Iris pigment epithelial cell (primary cell): ENCODE measurements around the gene VAV3.

ENCODE experiments used
- DNase-seq: peaks from one replicate; pipeline ENCODE4 v3.0.0-alpha.2; 2011; ENCODE audit warnings: low read depth

The VAV3 gene

DNA sequence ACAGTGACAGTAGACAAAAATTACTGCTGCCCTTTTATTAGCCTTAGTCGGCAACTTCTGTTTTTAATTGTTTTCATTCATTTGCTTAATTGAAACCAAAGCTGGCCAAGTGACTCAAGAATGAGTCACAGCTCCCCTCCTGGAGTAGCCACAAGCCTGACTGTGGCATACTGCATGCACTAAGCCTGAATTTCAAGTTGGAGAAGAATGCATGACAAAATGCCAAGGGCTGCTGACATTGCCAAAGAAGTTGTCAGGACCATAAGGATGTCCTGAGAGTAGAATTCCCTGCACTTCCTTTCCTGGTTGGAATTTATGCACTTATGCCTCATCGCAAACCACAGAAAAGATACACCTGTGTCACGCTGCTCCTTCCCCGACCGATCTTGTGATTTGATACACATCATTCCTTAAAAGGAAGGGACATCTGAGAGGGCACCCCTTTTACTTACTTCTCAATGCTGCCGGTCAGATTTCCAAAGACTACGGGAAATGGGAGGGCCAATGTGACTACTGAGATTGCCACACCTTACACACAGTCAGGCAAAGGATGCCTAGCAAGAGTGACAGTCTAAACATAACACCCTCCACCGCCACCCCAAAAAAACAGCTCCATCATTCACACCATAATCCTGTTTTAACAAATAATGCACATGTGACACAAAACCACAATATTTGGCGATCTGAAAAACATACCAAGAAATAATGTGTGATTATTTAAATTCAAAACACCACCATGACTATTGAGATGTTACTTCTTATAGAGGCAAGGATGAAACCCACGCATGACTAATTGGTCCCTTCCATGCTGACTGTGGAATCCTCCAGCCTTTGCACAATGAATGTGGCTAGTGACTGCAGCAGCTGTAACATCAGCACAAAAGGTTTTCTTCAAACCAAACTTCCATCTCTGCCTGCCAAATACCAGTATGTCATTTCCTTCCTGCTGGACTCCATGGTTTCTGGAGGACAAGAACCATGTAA lies 28.2 kb downstream of the VAV3 start:
- peak; percentile 76 for DNase-seq

DNA sequence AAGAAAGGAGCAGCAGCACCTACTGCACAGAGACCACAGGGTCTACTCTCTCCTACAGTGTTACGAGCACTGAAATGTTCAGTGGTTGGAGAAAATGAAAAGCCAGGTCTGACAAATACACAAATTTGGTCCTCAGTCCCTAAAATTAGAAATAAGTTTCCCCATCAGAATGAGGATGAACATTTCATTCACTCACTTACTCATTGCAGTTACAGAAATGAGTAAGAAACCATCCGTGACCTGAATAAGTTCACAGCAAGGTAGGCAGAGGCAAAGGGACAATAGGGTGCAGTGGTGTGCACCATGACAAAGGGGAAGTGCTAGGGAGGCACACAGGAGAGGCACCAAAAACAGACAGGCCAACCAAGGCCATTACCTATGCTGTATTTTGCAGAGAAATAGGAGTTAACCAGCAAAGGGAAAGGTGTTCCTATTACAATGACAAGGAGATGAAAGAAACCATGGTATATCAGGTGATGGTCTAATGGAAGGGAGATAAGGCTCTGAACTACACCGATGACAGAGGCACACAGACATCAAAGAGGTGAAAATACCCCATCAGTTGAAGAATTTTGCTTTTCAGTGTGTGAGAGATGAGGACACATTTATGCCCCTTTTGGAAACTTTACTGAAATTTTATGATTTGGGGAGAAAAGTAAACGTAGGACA lies 29.4 kb downstream of the VAV3 start:
- DNase-seq, result no peak

DNA sequence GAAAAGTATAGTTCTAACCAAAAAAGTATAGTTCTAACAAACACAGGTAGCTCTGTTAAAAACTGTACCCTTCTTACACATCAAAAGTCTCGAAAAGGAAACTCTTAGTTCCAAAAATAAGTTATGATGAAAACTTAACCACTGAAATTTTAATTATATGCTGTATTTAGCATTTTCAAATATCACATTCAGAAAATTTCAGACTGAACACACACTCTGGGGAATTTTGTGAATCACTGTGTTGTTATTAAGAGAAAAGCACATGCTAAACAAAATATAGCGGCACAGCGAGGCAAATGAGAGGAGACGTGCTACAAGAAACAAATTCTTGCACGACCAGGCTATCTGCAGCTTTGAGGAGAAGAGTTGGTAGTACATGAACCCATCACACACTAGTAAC lies 30.4 kb downstream of the VAV3 start:
- DNase-seq, result no peak

DNA sequence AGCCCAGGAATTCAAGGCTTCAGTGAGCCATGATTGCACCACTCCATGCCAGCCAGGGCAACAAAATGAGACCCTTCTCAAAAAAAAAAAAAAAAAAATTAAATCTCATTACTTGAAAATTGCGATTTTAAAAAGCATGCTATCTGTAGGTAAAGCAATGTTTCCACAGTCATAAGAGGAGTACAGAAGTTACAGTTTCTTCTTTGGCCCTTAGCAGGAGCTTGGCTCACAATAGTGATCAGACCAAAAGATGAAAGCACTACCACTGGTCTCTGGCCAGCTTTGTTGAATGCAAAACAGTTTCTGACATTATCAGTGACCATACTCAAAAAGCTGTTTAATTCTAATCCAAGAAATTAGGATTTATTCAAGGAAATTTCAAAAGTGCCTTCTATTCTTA lies 31.2 kb downstream of the VAV3 start:
- DNase-seq, result no peak

DNA sequence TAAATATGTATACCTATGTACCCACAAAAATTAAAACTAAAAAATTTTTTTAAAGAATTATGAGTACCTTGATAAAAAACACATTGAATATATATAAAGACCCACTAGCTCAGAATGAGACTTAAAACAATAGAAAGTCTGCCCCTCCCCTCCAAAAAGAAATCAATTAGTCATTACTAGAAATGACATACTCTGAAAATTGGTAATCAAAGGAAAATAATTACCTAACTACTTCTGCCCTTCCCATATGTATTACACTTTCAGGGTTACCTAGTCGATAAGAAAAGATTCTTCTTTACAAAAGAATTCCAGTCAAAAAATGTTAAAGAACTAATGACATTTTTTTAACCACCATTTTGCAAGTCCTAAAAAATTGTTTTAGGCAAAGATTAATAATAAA lies 34.7 kb downstream of the VAV3 start:
- no peak for DNase-seq

DNA sequence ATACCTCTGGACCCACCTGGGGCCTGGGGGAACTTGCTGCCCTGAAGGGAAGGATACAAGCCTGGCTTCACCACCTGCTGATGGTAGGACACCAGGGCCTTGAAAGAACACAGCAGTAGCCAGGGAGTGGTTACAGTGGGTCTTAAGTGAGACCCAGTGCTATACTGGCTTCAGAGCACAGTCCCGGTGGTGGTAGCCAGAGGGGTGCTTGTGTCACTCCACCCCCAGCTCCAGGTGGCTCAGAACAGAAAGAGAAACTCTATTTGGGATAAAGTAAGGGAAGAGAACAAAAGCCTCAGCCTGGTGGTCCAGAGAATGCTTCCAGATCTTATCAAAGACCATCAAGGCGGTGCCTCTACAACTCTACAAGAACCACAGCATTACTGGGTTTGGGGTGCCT lies 37.2 kb downstream of the VAV3 start:
- DNase-seq, result no peak

DNA sequence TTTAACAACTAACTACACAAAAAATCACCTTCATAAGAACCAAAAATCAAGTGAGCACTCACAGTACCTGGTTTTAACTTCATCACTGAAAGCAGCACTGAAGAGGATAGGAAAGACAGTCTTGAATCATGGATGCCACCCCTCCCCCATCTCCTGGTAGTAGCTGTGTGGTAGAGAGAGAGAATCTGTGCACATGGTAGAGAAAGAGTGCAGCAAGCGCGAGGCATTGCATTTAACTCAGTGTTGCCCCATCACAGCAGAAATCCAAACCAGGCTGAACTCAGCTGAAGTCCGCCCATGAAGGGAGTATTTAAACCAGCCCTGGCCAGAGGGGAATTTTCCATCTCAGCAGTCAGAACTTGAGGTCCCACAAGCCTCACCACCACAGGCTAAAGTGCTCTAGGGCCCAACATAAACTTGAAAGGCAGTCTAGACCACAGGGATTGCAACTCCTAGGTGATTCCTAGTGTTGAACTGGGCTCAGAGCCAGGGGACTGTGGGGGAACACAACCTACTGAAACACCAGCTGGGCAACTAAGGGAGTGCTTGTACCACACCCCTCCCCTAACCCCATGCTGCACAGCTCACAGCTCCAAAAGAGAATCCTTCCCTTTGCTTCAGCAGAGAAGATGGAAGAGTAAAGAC lies 38.4 kb downstream of the VAV3 start:
- peak; percentile 5 for DNase-seq

DNA sequence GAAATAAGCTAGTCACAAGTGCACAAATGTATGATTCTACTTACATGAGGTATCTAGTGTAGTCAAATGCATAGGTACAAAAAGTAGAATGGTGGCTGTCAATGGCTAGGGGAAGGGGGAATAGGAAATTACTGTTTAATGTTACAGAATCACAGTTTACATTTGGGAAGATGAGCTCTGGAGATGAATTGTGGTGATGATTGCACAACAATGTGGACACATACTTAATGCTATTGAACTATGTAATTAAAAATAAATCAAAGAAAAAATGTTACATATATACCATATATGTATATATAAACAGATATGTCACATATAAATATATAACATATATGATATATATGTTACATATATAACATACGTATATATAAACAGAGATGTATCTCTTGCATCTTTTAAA lies 39.4 kb downstream of the VAV3 start:
- no peak for DNase-seq

DNA sequence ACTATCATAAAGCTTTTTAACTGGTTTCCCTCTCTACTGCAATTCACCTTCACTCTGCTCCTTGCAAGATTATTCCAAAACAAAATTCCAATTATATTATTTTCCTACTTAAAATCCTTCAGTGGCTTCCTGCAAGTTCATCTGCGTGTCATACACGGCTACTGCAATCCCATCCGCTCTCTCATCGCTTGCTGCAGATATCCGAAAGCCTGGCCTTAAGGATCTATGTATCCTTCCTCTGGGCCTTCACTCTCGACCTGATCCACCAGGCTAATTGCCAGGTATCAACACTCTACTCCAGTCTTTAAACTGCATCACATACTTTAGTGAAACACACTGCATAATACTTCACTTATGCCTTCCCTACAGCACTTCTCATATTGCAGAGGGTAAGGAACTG lies 44.0 kb downstream of the VAV3 start:
- DNase-seq, result no peak

DNA sequence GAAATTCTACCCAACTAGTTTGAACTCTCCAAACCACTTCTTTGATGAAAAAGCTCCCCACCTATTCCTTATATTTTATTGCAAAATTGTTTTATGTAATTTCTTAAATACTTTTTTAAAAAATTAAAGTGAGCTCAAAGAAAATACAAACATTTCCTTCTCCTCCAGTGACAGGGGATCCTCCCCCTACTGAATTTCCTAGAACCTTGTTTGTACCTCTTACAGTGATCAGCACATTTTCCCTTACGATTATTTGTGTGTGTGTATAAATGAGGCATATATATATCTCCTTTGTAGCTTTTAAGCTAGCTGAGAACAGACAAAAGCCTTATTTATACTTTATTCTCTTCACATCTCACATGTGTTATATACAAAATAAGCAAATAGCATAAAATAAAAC lies 44.4 kb downstream of the VAV3 start:
- DNase-seq, result no peak

DNA sequence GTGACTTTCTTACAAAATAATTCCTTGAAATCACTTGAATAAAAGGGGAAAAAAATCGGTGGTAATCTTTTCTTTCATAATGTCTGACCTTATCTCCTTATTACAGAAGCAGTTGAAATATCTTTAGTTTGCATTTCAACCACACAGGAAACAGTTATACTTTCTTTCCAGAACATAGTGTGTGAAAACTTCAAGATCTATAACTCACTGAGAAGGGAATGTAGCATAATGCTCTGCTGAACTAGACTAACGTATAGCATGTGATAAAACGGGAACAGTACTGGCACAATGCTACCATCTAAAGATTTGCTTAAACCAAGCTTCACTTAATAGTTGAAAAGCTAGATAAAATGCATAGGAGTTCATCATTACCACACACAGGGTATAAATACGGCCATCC lies 45.0 kb downstream of the VAV3 start:
- DNase-seq, result no peak

DNA sequence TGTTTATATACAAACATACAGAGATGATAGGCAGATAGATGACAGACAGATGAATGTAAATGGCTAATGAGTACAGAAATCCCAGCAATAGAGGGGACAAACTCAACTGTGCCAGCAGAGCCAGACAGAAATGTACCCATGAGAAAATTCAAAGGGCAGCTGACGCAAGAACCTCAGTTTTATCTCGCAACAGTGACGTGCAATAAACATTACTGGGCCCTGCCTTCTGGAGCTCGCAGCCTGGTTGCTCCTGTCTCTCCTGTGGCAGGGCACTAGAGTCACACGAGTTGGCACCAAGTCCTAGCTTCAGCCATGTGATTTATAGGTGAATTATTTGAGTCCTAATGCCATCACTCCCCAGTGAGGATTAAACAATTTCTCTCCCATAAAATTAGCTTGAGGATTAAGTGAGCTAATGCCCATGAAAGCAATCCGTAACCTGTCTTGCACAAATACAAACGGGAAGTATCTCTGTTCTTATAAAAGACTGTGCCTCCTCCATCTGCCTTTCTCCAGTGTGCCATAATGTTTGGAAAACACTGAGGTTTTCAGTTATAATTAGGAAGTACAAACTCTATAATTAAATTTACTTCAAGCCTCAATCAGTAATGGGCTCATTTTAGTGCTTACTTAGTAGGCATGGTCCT lies 50.7 kb downstream of the VAV3 start:
- no peak for DNase-seq

DNA sequence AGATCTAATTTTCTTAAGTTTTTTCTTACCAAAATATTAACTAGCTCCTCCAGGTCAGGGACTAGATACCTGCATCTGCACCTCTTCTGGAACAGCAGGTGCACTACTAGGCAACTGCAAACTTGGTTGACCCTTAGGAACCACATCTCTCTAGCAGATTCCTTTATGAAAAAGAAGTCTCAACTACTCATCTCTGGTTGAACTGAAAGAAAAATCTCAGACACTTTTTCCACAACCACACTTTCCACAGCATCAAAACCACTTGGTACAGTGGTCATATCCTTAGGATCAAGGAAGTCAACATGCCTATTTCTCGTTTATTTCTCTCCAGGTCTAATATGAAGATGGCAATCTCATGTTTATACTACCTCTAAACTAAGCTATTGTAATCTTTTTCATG lies 52.3 kb downstream of the VAV3 start:
- DNase-seq, result no peak

DNA sequence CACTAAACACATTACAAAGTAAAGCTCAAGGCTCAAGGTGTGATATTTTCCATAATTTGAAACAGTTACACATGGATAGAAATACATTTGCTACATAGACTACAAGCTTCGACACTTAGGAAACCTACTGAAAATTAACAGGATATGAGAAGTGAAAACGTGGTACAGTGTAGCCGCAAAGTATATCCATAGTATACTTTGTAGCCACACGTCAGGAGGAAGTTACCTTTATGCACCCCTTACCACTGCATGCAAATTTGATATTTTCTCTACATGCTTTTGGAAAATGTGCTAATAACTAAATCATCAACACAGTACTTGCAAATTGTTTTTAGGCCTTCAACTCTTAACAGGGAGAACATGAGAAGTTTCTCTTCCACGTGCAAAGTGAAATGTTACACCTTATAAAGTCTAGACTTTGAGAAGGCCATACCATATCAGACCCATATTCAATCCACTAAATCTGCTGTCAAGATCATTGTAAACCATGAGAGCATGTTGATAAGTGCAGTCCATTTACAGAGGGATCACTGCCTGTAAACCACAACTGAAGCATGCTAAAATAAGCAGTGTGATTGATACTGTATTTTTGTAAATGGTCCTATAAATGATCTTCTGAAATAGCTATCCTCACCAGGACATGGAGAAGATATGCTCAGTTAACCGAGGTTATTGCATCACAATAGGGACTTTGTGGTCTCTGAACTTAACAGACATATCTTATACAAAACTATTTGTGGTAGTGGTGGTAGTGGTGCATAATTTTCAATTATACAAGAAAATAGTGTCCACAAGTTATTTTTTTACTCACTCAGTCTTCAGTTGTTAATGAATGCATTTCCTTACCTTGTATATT lies 64.7 kb downstream of the VAV3 start:
- no peak for DNase-seq

DNA sequence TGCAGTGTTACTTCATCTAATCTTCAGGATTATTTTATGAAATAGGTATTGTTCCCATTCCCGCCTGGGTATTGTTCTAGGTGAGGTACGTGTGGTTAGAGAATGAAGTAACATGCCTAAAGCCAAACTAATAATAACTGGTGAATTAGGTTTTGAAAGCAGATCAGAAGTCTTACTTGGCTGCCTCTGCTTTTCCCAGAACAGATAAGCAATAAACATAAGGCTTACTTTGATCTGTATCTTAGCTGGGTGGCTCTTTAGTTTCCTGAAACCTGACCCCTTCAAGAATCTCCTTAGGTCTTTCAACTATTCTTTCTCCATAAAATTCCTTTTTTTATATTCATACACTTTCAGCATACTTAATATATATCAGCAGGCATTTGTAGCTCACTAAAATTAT lies 65.3 kb downstream of the VAV3 start:
- peak; percentile 22 for DNase-seq

DNA sequence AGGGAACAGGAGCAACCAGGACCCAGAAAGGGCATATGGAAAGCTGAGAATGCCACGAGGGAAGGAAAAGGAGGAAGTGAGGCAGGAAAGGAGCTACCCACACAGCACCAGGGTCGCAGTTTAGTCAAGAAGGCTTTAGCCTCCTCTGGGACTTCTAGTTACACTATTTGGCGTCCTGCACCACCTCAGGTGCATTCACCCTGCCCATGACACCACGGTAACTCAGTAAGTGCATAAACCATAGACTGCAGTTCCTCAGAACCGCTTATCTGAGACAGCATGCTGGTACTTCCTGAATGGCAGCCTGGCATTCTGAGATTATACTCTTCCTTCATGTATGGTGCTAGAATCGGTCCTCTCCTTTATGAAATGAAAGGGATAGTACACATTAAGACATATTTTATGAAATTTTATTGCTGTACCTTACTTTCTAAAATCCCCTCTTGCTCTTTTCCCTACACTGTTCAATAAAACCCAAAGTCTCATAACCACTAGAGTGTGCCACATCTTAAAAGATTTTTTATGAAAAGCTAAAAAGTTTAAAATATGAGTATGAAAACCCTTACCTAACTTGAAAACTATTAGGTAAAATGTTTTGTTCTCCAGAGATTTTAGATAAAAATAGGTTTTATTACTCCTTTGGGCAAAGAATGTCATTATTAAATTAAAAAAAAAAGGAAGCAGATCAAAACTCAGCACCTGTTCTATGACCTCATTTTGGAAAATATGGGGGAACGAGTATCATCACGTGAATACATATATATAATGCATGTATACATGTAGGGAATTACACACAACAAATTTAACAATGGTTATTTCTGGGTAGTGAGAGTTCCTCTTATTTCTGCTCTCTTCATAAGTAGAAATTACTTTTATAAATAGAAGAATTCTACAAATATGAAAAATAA lies 67.3 kb downstream of the VAV3 start:
- no peak for DNase-seq

DNA sequence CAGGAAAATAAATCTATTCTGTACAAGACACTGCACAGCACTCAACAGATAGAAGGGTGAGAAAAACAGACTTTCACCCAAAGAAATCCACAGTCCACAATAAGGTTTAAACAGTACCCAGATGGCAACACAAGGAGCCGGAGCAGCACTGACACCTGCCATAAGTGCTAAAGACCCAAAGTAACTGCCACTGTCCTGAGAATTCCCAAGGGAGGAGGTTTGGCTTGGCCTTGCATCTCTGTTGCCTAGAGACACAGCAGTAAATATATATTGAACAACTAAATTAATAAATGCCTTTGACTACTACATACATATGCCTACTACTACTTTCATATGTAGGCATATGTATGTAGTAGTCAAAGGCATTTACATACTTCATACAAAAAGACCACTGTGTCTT lies 68.0 kb downstream of the VAV3 start:
- DNase-seq, result no peak

DNA sequence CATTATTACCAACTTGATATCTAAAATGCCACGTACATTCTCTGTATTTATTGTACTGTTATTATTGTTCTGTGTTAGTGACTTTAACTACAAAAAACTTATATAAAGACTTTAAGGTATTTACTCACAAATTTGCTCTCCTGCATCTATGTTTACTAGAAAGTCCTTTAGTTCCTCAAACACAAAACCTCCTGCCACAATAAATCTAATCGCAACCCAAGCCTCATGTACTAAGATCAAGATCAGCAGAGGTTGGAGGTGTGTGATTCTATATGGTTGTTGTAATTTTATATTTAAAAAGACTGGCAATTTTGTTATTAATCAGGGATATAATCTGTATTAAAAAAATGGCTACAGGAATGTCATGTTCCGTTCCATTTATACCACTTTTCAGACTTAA lies 68.6 kb downstream of the VAV3 start:
- DNase-seq, result no peak

DNA sequence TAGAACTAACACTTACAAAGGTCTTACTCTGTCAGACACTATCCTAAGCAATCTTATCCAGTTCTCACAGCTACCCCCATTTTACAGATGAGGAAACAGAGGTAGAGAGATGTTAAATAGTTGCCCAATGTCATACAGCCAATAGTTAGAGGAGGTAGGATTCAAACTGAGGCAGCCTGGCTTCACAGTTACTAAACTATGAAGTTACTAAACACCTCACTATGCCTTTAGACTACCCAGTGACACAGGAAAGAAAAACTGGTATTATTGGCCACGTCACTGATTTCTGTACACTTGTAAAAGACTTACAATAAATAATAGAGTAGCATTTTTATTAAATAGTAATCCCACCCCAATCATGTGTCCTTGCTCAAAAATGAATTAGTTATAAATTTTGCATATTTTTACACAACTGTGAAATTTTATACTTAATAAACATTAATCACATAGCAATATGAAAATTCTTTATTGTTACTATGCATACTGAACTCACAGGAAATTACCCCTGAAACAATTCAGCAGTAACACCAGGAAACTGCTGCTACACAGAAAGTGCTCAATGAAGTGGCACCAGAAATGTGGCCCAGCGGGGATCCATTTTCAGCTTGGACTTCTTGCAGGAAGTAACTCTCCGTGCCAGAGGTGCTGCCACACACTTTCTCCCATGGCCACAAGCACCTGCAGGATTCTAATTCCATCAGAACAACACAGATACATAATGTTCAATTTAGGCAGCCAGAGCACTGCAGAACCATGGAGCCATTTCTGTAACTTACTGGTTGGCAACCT lies 69.4 kb downstream of the VAV3 start:
- no peak for DNase-seq

DNA sequence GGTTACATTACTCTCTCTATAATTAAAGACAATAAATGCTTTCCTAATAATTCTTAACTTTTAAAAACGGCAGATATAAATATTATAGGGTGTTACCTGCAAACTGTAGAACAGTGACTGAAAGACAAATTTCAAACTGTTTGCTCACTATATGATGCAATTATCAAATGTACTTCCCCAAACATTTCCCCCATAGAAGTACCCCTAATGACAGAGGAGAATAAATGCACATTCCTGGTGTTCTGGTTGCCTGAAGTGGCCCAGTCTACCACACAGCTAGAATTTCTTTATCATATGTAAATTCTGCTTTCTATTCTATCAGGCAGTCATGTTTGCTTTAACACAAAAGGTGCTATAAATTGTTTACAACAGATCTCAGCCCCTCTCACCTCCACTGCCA lies 70.4 kb downstream of the VAV3 start:
- no peak for DNase-seq
